HG03521 (cell line): ENCODE results near the gene MAP6D1.

Experiments
- ATAC-seq: cut with Tn5 transposase; IDR thresholded peaks from one replicate; pipeline ENCODE4 v1.9.1; 2021; ENCODE audit warnings: mild to moderate bottlenecking, moderate library complexity; ENCODE audit not compliant: unreplicated experiment

Gene MAP6D1

GRCh38 chr3:183825456-183826161, at the start of gene MAP6D1:
Gene MAP6D1 (minus strand): TSS chr3:183825577. CDS start chr3:183825547, 30 bp downstream.
- ATAC-seq, result no peak

GRCh38 chr3:183873914-183874313, 48.5 kb upstream of the MAP6D1 start:
- ATAC-seq, result no peak

GRCh38 chr3:183871541-183871940, 46.2 kb upstream of the MAP6D1 start:
- ATAC-seq, result no peak

GRCh38 chr3:183870563-183870962, 45.2 kb upstream of the MAP6D1 start:
- no peak for ATAC-seq

- no peak for ATAC-seq
These were observed 43.4 kb upstream of the MAP6D1 start for GRCh38 chr3:183868796-183869195.

- ATAC-seq, result no peak
These were observed 37.2 kb upstream of the MAP6D1 start for GRCh38 chr3:183862610-183863009.

GRCh38 chr3:183857863-183858262, 32.5 kb upstream of the MAP6D1 start:
- no peak for ATAC-seq

- no peak for ATAC-seq
These were observed 29.1 kb upstream of the MAP6D1 start for GRCh38 chr3:183854318-183855035.

GRCh38 chr3:183845608-183846288, 20.4 kb upstream of the MAP6D1 start:
- no peak for ATAC-seq

GRCh38 chr3:183845090-183845489, 19.7 kb upstream of the MAP6D1 start:
- ATAC-seq, result no peak

- no peak for ATAC-seq
These were observed 19.2 kb upstream of the MAP6D1 start for GRCh38 chr3:183844606-183845005.

GRCh38 chr3:183839751-183840150, 14.4 kb upstream of the MAP6D1 start:
- ATAC-seq, result no peak

GRCh38 chr3:183837894-183838293, 12.5 kb upstream of the MAP6D1 start:
- ATAC-seq, result no peak

GRCh38 chr3:183837390-183837789, 12.0 kb upstream of the MAP6D1 start:
- no peak for ATAC-seq

- ATAC-seq, result no peak
These were observed 8.1 kb upstream of the MAP6D1 start for GRCh38 chr3:183833516-183833915.

- ATAC-seq, result no peak
These were observed 4.8 kb upstream of the MAP6D1 start for GRCh38 chr3:183830187-183830586.

GRCh38 chr3:183829466-183829865, 4.1 kb upstream of the MAP6D1 start:
- no peak for ATAC-seq

- no peak for ATAC-seq
These were observed 3.1 kb upstream of the MAP6D1 start for GRCh38 chr3:183828538-183828870.

- ATAC-seq, result no peak
These were observed 2.6 kb upstream of the MAP6D1 start for GRCh38 chr3:183827809-183828537.

GRCh38 chr3:183826448-183827250, 1.3 kb upstream of the MAP6D1 start:
- ATAC-seq, result no peak
